A172 (cell line): ENCODE results near the gene FGF23. TPM values are rescaled to one million over a fixed set of nuclear protein-coding genes. Genes with fewer than 3 reads are reported as not detected.
A peak's percentile ranks its signal among the peaks of the same experiment; 100 is the strongest.

Experiments
- DNase-seq: peaks from one replicate; pipeline ENCODE4 v3.0.0-alpha.2; 2015; ENCODE audit warnings: low spot score
- total RNA-seq: library from RNA; depleted of rRNA; stranded (reverse); fragments of >200 nt; shearing (Covaris generic); gene quantifications from 2 replicates; pipeline ENCODE4 v1.2.3, GENCODE V29; 2014

FGF23 gene
- total RNA-seq, 1 experiment from 2014 or later: not detected

DNA sequence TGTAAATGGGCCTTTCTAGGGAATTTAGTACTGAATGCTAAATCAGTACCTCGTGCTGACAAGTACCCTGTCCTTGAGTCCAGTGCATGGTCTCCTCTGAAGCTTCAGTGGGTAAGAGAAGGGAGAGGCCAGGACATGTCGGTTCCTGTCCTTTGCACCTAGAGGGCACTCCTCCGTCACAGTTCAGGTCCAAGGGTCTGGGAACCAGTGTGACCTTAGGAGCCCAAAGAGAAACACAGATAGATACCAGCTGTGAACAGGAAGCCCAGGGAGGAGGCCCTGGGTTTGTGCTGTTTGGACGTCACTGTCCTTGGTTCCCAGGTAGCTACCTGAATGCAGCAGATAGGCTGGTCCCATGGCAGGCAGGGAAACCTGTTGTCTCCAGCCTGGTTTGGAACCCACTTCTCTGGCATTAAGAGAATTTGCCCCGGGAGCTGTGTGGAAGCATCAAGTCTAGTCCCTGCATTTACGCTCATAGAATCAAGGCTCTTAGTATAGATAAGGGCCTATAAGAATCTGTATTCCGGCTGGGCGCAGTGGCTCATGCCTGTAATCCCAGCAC is 3.9 kb upstream of the FGF23 start:
- no peak for DNase-seq

DNA sequence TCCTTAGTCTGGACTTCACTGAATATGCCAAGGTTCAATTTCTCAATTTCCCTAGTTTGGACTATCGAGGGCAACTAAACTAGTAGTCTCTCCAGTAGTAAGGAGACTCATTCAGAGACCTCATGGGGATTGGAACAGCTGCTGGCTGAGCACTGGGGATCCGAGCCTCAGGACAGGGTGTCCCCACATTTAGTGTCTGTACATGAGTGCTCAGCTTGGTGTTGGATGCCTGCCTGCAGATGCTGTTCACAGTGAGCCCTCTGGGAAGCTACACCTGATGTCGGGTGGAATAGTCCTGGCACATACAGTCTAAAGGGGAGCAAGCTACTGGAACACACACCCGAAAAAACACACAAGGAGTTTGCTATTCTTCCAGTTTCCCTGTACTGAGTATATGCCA is 820 bp upstream of the FGF23 start:
- DNase-seq: no peak

DNA sequence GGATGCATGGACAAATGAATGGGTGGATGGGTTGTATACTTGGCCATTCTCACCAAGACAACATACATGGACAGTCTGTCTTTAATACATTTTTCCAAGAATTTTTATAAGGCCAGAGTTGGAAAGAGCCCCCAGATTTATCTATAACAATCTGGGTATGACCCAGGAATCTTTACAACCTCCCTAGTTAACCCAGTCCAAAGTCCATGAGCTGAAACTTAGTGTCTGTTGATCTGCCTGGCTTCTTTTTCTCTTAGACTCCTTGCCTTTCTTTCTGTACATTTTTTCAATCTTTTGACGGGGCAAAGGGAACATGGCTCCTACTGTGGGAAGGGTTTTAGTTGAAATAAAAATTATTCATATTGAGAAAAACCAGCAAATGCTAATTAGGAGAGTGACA is 740 bp downstream of the FGF23 start:
- DNase-seq: no peak

DNA sequence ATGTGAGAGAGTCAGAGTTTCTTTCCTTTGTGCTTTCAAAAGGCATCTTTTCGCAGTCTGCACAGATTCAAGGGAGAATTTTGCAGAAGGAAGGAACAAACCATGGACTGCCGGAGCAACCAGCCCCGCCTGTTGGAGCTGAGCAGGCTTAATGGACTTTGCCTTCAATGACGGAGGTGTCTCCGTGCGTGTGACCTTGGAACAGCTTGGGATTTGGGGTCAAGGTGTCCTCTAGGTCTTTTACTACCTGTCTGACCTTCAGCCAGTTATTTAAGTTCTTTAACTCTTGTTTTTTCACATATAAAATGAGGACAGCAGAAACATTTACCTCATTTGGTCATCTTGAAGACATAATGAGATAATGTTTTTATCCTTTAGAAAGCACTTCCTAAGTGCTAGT is 4.1 kb downstream of the FGF23 start:
- no peak for DNase-seq

DNA sequence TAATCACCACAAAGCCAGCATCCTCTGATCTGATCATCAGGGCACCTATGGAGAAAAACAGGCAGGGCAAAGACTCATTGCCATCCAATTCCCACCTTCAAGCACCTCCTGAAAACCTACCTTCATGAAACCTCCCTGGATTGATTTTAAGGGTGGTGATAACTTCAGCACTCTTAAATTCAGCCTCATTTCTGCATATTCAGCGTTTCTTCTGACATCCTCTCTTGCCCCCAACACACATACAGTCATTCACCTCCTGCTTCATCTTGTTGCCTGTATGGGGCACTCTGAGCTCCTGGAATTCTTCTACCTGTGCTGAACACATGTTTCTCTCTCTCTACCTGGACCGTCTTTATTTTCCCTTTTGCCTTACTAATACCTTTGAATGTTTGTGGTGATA is 6.9 kb downstream of the FGF23 start:
- no peak for DNase-seq

DNA sequence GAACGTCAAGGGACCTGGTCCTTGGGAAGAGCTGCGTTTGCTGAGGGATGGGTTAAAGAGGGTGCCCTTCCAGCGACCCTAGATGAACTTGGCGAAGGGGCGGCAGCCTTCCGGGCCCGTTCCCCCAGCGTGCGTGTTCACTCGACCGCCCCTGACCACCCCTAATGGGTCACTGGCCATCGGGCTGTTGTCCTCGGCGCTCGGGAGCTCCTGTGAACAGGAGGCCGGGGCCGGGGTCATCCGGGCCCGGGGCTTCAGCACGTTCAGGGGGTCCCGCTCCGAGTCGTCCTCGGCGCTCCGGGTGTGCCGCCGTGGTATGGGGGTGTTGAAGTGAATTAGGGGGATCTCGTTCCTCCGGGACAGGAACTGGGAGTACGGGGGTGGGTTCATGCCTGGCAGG is 9.2 kb downstream of the FGF23 start:
- DNase-seq: no peak

DNA sequence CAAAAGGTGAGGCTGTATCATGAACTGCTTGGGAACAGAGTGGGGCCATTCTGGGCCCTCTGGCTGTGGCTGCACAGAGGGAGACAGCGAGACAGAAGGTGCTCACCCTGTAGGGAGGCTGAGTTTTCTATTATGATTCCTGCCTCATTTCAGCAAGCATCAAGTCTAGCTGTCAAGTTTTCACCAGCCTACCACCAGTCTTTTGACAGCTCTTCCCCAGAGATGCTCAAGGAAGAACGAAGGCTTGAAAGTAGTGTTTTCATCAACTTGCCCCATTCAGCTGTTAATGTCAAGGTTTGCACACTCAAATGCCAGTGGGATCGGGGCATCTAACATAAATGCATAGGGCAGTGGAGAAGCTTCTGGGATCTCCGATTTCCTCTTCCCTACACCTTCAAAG is 10.0 kb downstream of the FGF23 start:
- no peak for DNase-seq

DNA sequence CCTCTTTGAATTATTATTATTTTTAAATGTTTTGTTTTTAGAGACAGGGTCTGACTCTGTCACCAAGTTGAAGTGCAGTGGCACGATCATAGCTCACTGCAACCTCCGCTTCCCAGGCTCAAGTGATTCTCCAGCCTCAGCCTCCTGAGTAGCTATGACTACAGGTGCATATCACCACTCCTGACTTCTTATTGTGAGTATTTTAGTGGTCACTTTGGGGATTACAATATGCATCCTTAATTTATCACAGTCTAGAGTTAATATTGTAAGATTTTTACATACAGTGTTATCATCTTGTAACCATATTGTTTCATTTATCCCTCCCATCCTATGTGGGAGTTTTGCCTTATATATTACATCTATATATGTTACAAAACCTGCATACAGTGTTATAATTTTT is 13.4 kb downstream of the FGF23 start:
- no peak for DNase-seq

DNA sequence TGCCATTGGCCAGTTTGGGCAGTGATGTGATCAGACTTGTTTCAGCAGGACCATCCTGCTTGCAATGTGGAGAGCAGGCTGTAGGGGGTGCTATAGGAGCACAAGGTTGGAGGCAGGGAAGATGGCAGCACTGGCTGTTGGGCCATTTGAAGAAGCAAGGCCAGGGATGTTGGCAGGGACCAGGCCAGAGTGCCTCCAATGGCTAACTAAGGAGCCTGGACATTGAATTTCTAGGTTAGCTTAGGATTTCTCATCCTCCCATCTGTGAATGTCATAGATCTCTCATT is 23.5 kb downstream of the FGF23 start:
- DNase-seq: peak; percentile 7

DNA sequence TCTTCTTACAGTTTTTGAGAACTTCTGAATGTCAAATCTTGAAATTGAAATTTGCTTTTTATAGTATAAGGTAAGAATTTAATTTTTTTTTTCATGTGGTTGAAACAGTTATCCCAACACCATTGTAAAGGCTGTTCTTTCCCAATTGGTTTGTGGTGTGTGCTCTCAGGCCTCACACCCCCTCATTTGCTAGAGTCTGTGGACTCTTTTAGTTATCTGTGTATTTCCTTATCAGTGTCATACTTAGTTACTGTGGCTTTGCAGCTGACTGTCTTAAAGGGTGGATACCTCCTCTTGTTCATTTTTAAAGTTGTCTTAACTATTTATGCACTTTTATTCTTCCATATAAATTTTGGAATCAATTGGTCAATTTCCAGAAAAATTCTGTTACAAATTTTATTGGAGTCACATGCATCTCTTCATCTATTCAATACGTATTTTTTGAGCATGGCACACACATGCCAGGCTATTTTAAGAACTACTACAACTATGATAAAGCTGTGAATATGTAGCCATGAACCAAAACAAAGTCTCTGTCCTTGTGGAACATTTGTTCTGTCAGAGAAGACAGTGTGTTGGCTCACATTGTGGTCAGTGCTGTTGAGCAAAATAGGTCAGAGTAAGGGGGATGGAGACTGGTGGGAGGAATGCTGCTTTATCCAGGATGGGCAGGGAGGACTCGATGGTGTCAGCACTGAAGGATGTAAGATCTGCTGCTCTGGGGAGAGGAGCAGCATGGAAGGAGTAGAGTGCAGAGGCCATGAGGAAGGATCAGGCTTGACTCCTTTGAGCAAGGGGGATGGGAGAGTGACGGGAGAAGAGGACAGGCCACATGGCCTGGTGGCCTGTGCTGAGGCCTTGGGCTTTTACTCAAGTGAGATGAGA is 24.1 kb downstream of the FGF23 start:
- no peak for DNase-seq

DNA sequence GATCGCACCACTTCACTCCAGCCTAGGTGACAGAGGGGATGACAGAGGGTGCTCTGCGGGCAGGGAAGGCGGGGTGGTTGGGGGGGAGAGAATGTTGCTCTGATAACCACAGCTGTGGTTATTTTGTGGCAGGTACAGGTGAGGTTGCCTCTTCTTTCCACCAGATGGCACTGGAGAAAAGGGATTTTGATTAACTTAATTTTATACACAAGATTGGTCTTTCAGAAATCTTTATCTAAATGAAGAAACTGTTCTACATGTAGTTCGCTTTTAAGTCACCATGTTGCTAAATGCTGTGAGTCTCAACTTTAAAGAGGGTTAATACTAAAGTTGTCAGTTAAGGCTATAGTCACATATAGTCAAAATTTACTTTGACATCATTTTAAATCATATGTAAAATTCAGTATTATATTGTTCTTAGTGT is 25.7 kb downstream of the FGF23 start:
- DNase-seq: no peak

DNA sequence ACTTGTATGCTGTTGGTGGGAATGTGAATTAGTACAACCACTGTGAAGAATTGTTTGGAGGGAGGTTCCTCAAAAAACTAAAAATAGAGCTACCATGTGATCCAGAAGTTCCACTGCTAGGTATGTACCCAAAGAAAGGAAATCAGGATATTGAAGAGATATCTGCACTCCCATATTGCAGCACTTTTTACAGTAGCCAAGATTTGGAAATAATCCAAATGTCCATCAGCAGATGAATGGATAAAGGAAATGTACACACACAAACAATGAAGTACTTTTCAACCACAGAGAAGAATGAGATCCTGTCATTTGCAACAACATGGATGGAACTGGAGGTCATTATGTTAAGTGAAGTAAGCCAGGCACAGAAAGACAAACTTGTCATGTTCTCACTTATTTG is 32.6 kb downstream of the FGF23 start:
- no peak for DNase-seq

DNA sequence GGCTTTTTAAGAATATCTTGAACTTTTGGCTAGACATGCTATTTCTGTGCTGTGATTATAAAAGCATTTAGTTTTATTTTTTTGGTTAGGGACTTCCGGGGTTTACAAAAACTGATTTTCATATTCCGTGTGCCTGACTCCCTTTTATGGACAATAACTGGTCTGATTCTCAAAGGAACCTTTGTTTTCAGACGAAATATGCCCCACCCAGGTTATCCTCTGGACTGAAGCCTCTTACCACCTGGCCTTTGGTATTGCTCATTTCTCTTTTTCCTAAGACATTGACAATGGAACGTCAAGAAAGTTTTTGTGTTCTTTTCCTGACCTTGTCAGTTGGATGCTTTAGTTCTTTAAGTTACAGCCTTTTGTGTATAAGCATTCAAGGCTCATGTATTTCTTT is 47.7 kb downstream of the FGF23 start:
- no peak for DNase-seq

DNA sequence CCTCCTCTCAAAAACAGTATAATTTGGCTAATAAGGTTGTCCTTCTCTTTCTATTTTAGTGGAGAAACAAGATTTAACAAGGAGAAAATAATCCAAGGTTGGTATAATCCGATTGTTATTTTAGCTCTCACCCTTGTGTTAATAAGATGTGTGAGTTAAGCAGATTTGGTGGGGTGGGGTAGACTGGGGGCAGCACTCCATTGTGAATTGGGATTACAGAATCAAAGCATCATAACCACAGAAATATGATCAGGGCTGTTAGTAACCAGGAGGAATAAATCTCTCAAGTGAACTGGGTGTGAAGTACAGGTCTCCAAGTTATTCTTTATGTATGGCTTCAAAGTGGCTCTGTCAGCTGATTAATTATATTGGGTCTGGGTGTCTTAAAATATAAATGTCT is 48.3 kb downstream of the FGF23 start:
- no peak for DNase-seq

DNA sequence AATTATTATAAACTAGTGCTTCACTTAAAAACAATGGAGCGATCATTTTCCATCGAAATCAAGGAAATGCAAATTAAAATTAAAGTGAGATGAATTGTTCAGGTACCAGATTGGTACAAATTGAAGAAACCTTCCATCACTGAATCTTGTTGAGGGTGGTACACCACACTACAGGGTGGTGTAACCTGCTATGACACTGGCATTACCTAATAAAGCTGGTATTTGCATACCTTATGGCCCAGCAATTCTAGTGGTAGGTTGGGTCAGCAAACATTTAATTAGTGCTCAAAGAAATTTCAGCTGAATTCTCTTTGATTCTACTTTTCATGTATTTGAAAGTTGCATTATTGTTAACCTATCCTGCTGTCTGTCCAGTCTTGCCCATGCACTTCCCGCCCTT is 49.3 kb downstream of the FGF23 start:
- no peak for DNase-seq

DNA sequence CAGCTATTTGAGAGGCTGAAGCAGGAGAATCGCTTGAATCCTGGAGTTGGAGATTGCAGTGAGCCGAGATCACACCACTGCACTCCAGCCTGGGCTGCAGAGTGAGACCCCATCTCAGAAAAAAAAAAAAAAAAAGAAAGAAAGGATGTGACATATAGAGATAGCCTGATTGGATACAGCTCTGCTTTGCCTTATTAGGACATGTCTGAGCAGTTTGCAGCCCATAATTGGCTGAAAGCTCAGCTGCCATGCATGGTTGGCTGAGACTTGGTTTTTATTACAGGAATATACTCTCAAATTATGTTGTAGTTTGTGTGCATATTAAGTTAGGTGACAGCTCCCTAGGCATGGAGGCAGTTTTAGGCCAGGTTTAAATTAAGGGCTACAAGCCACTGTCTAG is 52.2 kb downstream of the FGF23 start:
- DNase-seq: no peak

DNA sequence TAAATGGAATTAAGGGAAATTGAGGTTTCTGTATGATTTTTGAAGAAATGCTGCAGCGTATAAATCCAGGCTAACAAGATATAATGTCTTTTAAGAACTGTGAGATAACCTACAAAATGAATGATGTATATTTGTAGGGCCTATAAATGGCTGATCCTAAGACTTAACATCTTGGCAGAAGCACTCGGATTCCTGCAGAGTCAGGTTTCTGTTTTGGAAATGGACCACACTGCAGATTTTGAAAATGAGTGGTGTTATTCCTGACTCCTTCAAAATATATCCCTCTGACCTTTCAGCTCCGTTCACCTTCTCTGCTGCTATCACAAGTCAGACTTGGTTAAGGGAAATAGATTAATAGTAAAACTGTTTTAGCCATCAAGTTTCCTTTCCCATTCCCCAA is 53.5 kb downstream of the FGF23 start:
- DNase-seq: no peak

DNA sequence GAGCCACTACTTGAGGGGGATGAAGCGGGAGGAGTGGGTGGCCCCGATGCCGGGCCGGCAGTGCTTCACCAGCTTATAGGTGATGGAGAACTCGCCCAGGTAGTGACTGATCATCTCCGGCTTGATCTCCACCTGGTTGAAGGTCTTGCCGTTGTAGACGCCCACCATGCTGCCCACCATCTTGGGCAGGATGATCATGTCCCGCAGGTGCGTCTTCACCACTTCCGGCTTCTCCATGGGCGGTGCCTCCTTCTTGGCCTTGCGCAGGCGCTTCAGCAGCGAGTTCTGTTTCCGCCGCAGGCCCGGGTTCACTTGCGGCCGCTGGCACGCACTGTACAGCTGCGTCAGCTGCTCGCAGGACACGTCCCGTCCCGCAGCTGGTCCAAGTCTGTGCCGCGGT is 55.1 kb downstream of the FGF23 start:
- no peak for DNase-seq

DNA sequence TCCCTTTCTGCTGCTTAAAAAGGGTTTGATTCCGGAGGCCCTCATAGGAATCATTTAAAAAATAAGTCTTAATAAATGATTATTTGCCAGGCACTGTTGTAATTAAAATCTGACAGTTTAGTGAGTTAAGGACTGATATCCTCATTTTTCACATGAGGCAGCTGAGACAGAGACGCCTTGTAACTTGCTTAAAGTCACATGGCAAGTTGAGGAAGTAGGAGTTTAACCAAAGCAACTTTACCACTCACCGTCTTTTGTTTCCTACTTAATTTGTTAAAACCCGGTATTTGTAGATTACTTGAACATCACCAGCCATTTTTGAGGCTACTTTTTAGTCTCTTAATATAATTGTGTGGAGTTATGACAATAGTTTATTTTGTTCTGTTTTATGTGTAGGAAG is 56.1 kb downstream of the FGF23 start:
- no peak for DNase-seq

DNA sequence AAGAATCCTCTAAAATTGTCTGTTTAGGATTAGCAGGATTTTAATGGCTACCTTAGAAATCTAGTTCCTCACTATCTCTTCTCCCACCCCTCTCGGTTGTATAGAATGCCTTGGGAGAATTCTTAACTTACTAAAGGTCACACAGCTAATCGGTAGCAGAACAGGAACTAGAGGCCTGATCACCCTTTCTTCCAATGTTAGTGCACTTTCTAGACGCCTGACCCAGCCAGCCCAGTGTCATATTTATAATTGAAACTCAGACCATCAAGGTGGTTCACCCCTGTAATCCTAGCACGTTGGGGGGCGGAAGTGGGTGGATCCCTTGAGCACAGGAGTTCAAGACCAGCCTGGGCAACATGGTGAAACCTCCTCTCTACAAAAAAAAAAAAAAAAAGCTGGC is 56.8 kb downstream of the FGF23 start:
- no peak for DNase-seq

DNA sequence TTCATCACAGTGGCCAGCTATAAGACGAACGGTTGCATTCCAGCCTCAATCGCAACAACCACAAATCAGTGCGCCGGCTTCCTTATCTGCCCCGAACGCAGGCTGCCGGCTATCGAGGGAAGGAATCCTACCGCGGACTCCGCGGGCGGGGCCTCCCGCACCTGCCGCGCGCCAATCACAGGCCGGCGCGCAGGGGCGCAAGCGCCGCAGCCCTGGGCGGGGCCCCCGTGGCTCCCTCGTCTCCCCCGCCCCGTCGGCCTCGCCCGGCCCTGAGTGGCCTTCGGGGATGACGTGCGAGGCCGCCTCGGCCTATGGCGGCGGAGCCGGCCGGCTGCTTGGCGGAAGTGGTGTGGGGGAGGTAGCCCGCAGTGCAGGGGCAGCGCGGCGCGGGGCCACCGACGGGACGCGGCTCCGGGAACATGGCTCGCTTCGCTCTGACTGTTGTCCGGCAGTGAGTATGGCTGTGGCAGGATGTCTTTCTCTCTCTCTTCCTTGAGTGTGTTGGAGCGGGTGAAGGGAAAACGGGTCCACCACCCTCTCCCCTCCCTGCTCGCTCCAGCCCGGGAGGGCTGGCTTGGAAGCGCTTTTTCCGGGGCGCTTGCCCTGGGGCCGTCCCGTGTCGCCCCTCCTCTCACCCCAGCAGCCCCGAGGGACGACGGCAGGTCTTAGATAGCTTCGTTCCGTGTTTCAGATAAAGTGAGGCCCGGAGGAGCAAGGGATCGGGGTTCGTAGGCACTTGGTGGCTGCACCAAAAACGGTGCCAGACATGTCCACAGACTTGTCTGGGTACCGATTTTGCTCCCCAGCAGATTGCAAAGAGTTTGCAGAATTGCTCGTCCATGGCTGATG is 58.4 kb downstream of the FGF23 start, which contains the start of gene TIGAR:
TSS of gene TIGAR (plus strand) at position 361 of the 849 bp plus-strand sequence. CDS start at position 420, 59 bp downstream.
- DNase-seq: peak; percentile 62

DNA sequence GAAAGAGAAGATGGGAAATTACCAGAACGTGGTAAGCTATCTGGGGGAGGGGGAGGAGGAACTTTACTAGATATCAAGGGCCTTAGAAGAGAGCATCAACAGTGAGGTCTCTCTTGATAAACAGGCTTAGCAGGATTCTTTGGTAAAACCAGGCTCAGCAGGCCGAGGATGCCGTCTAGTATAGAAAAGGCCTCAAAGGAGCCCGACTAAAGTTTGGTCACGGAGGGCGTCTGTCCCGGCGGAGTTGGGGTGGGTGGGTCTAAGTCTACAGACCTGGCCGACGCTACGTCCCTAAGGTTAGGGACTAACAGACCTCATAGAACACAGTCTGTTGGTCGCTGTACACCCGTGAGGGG is 59.0 kb downstream of the FGF23 start:
- no peak for DNase-seq
